GM19328 (cell line): ENCODE measurements around the gene ACAP2.
"Not testable (repeated sequence)": the region's sequence is repeated elsewhere in the genome, so short reads cannot be mapped to it uniquely, and the experiment has no call there.

Source experiments
- ATAC-seq: cut with Tn5 transposase; IDR thresholded peaks from one replicate; pipeline ENCODE4 v1.9.1; 2021; ENCODE audit warnings: mild to moderate bottlenecking, moderate library complexity; ENCODE audit not compliant: unreplicated experiment

ACAP2 gene

GRCh38 chr3:195442573-195443390, at the start of gene ACAP2:
TSS of gene ACAP2 (minus strand) at chr3:195443020. CDS start at chr3:195442847, 173 bp downstream.
- peak; percentile 92 for ATAC-seq

- no peak for ATAC-seq
These were observed 32.8 kb upstream of the ACAP2 start for GRCh38 chr3:195475614-195476013.

- ATAC-seq = not testable (repeated sequence)
These were observed 32.3 kb upstream of the ACAP2 start for GRCh38 chr3:195475116-195475515.

GRCh38 chr3:195468841-195469240, 26.0 kb upstream of the ACAP2 start:
- ATAC-seq = no peak

GRCh38 chr3:195468391-195468776, 25.6 kb upstream of the ACAP2 start:
- ATAC-seq = no peak

- ATAC-seq = no peak
These were observed 25.0 kb upstream of the ACAP2 start for GRCh38 chr3:195467641-195468390.

- ATAC-seq = no peak
These were observed 23.4 kb upstream of the ACAP2 start for GRCh38 chr3:195466251-195466650.

GRCh38 chr3:195462922-195463321, 20.1 kb upstream of the ACAP2 start:
- not testable (repeated sequence) for ATAC-seq

GRCh38 chr3:195462308-195462610, 19.4 kb upstream of the ACAP2 start:
- ATAC-seq = no peak

- ATAC-seq = no peak
These were observed 18.9 kb upstream of the ACAP2 start for GRCh38 chr3:195461594-195462307.

GRCh38 chr3:195460091-195460713, 17.4 kb upstream of the ACAP2 start:
- no peak for ATAC-seq

- peak; percentile 53 for ATAC-seq
These were observed 15.5 kb upstream of the ACAP2 start for GRCh38 chr3:195458316-195458717.

GRCh38 chr3:195455789-195456188, 13.0 kb upstream of the ACAP2 start:
- ATAC-seq = no peak

- no peak for ATAC-seq
These were observed 10.4 kb upstream of the ACAP2 start for GRCh38 chr3:195453236-195453635.

- no peak for ATAC-seq
These were observed 8.7 kb upstream of the ACAP2 start for GRCh38 chr3:195451373-195452015.

GRCh38 chr3:195450731-195451229, 8.0 kb upstream of the ACAP2 start:
- no peak for ATAC-seq

- ATAC-seq = no peak
These were observed 5.5 kb upstream of the ACAP2 start for GRCh38 chr3:195448205-195448875.

GRCh38 chr3:195447201-195447600, 4.4 kb upstream of the ACAP2 start:
- ATAC-seq = no peak

- no peak for ATAC-seq
These were observed 3.5 kb upstream of the ACAP2 start for GRCh38 chr3:195446359-195446758.

- no peak for ATAC-seq
These were observed 3.1 kb upstream of the ACAP2 start for GRCh38 chr3:195445885-195446284.
